ENCODE data around the gene MAMLD1.

MAMLD1 gene

DNA sequence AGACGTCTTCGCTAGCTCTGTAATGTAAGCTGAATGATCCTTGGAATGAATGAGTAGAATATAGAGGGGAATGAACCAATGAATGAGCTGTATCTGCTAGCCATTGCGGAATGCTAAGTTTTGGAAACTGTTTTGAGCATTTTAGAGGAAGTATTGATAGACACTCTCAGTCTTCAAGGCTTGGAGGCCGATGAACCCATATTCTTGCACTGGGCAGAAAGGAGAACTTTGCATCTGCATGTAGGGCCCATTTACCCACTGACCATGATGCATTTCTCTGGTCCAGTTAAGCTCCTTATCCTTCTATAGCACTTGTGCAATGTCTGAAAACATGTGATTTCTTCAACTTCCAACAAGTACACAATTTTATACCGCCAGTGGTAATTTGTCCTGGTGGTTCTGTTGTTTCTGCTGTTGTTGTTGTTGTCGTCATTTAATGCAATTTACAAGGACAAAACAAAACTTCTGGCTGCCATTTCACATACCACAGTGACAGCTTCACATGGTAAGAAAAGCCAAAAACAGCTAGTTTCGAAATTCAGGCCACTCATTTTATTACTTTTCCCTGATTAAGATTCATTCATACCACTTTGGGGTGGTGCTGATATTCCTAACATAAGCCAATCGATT lies 120.4 kb downstream of the MAMLD1 start:
- DNase-seq (ENCODE audit: low read depth), result no peak
- no peak overlapping the region for H3K4me3 ChIP-seq (ENCODE audit: low read depth, low read length)
- TF ChIP-seq, protein P1, sequence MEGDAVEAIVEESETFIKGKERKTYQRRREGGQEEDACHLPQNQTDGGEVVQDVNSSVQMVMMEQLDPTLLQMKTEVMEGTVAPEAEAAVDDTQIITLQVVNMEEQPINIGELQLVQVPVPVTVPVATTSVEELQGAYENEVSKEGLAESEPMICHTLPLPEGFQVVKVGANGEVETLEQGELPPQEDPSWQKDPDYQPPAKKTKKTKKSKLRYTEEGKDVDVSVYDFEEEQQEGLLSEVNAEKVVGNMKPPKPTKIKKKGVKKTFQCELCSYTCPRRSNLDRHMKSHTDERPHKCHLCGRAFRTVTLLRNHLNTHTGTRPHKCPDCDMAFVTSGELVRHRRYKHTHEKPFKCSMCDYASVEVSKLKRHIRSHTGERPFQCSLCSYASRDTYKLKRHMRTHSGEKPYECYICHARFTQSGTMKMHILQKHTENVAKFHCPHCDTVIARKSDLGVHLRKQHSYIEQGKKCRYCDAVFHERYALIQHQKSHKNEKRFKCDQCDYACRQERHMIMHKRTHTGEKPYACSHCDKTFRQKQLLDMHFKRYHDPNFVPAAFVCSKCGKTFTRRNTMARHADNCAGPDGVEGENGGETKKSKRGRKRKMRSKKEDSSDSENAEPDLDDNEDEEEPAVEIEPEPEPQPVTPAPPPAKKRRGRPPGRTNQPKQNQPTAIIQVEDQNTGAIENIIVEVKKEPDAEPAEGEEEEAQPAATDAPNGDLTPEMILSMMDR (IDR thresholded peaks at IDR 0.05; ENCODE audit: insufficient read depth, low read depth, low read length, missing control alignments), result no peak

DNA sequence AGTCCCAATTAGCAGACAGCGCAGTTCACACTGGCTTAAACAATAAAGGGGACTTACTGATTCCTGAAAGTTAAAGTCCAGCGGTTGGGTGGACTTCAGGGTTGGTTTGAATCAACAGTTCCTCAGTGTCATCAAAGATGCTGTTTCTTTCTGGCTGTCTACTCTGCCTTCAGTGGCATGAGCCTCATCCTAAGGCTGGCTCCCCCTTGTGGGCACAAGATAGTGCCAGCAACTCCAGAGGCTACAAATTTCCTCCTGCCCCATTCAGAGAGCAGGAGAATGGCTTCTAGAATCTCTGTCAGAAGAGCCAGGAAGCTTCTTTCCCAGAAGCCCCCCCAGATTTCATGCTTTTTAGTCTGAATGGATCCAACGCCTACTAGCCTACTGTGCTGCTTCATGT lies 122.9 kb downstream of the MAMLD1 start:
- DNase-seq (ENCODE audit: low read depth), result peak; percentile 50
- TF ChIP-seq, protein P1 (IDR thresholded peaks at IDR 0.05; ENCODE audit: insufficient read depth, low read depth, low read length, missing control alignments), result peak; percentile 51
- no peak overlapping the region for H3K4me3 ChIP-seq (ENCODE audit: low read depth, low read length)

DNA sequence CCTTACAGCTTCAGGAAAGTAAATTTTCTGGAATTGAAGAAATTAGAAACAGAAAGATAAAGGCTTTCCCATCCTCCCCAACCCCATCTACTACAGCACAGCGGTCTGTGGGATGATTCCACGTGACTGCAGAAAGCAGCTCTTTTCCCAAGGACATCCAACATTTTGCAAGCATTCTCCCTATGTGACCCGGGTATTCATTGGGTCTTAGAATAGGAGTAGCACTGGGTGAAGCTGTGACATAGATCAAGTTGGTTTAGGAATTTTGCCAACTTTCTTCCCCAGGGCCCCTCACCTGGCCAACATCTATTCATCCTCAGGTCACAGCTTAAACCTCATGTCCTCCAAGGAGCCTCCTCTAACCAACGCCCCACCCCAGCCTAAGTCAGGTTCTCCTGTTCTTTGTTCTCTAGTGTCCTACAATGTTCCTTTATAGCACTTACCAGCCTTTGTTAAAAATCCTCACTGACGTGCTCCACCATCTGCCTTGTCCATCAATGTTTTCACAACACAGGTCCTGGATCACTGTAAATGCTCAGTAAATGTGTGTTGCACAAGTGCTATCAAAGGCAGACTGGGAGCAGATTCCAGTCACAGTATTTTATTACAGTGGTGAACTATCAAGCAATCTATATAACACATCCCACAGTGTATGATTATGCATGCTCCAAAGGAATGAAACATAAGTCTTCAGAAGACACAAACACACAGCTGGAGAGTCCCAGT lies 124.4 kb downstream of the MAMLD1 start:
- no peak overlapping the region for H3K4me3 ChIP-seq (ENCODE audit: low read depth, low read length)
- no peak for DNase-seq (ENCODE audit: low read depth)
- TF ChIP-seq, protein P1 (IDR thresholded peaks at IDR 0.05; ENCODE audit: insufficient read depth, low read depth, low read length, missing control alignments), result no peak

DNA sequence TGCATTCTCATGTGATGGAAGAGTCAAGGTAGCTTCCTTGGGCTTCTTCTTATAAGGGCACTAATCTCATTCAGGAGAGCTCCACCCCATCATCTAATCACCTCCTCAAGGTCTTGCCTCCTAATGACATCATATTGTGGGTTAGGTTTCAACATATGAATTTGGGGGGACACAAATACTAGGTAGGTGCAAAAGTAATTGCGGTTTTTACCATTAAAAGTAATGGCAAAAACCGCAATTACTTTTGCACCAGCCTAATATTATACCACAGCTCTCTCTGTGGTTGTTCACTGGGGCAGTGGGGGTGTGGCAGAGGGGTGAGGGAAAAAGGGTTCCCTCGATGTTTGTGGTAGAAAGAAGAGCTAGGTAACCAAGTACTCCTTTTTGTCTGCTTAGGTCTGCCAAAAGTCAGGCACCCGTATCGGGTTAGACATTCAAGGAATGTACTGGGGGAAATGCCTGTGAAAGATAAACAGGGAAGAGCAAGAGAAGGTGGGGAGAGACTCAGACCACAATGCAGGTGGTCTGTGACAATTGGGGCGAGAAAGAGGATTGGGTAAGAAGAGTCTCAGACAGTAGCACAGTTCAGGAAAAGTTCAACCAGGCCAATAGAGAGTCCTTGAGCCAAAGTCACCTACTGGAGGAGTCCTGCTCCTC lies 126.4 kb downstream of the MAMLD1 start:
- no peak for DNase-seq (ENCODE audit: low read depth)
- TF ChIP-seq, protein P1 (IDR thresholded peaks at IDR 0.05; ENCODE audit: insufficient read depth, low read depth, low read length, missing control alignments), result no peak

DNA sequence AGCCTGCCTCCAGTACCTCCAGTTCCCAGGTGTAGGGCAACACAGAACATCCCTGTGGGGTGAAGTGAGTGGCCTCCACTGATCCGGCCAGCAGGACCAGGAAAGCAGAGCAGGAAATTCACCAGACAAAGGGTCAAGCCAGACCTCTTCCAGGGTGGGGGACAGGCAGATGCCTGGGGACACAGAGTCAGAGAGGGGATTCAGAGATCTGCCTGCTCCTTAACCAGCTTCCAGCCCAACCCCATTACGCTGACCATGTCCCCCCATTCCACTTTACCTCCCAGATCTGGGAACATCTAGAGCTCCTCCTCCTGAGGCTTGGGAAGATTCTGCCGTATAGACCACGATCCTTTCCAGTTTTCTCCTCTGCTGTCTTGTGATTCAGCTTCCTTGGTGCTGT lies 132.4 kb downstream of the MAMLD1 start:
- H3K4me3 ChIP-seq (ENCODE audit: low read depth, low read length), result no peak overlapping the region
- DNase-seq (ENCODE audit: low read depth), result no peak
- TF ChIP-seq, protein P1 (IDR thresholded peaks at IDR 0.05; ENCODE audit: insufficient read depth, low read depth, low read length, missing control alignments), result no peak

More for the DNA sequence above, 126.4 kb downstream of the MAMLD1 start:
- no peak overlapping the region for H3K4me3 ChIP-seq (ENCODE audit: low read depth, low read length)

DNA sequence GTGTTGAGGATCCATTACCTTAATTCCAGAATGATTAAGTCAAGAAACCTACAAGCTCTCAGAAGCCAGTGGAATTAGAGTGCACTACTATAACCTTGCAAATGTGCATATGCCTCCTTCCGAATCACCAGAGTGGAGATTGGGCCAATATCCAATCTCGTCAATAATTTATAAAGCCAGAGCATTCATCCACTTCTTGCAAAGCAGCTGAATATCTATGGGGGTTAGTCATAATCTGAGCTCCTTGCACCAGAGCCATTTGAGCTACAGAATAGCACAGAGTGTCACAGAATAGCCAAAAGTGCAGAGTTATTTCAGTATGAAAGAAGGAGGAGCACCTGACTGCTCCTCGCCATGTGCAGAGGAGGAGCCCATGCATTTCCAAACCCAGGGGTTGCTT lies 136.1 kb downstream of the MAMLD1 start:
- no peak overlapping the region for H3K4me3 ChIP-seq (ENCODE audit: low read depth, low read length)
- DNase-seq (ENCODE audit: low read depth), result no peak
- TF ChIP-seq, protein P1 (IDR thresholded peaks at IDR 0.05; ENCODE audit: insufficient read depth, low read depth, low read length, missing control alignments), result no peak
